Fibroblast of gingiva (primary cell): Measurements from ENCODE around the gene PNN.
A peak's percentile ranks its signal among the peaks of the same experiment; 100 is the strongest.
"Not testable (repeated sequence)": the region's sequence is repeated elsewhere in the genome, so short reads cannot be mapped to it uniquely, and the experiment has no call there.

Source experiments
- DNase-seq: peaks from one replicate; pipeline ENCODE4 v3.0.0-alpha.2; 2011; ENCODE audit warnings: low read depth

The PNN gene

GRCh38 chr14:39174560-39175444, at the start of gene PNN:
Gene PNN, plus strand, starts transcription at chr14:39175254. Its CDS starts 26 bp downstream, at chr14:39175280.
- DNase-seq = peak; percentile 100

GRCh38 chr14:39137835-39138234, 37.2 kb upstream of the PNN start:
- DNase-seq = not testable (repeated sequence)

GRCh38 chr14:39138440-39138839, 36.6 kb upstream of the PNN start:
- peak; percentile 54 for DNase-seq

GRCh38 chr14:39140170-39140569, 34.9 kb upstream of the PNN start:
- no peak for DNase-seq

- DNase-seq = not testable (repeated sequence)
Observed at GRCh38 chr14:39141623-39142022, 33.4 kb upstream of the PNN start.

GRCh38 chr14:39143226-39143625, 31.8 kb upstream of the PNN start:
- DNase-seq = not testable (repeated sequence)

GRCh38 chr14:39145266-39145966, 29.6 kb upstream of the PNN start:
- DNase-seq = no peak

- no peak for DNase-seq
Observed at GRCh38 chr14:39154594-39155189, 20.4 kb upstream of the PNN start.

GRCh38 chr14:39157491-39157890, 17.6 kb upstream of the PNN start:
- no peak for DNase-seq

- no peak for DNase-seq
Observed at GRCh38 chr14:39158222-39158858, 16.7 kb upstream of the PNN start.

- DNase-seq = no peak
Observed at GRCh38 chr14:39160494-39160893, 14.6 kb upstream of the PNN start.

GRCh38 chr14:39167797-39168320, 7.2 kb upstream of the PNN start:
- DNase-seq = not testable (repeated sequence)

GRCh38 chr14:39168591-39168990, 6.5 kb upstream of the PNN start:
- DNase-seq = no peak

- no peak for DNase-seq
Observed at GRCh38 chr14:39169541-39169900, 5.5 kb upstream of the PNN start.

GRCh38 chr14:39173198-39173597, 1.9 kb upstream of the PNN start:
- DNase-seq = no peak

GRCh38 chr14:39175445-39176262, 600 bp downstream of the PNN start:
- no peak for DNase-seq

- DNase-seq = no peak
Observed at GRCh38 chr14:39176263-39177167, 1.5 kb downstream of the PNN start.

- peak; percentile 2 for DNase-seq
Observed at GRCh38 chr14:39177168-39177545, 2.1 kb downstream of the PNN start.

GRCh38 chr14:39179042-39179441, 4.0 kb downstream of the PNN start:
- DNase-seq = no peak

GRCh38 chr14:39180553-39180952, 5.5 kb downstream of the PNN start:
- no peak for DNase-seq
